LNCaP clone FGC (cell line): ENCODE results near the gene NYNRIN.

Experiments used
- DNase-seq: peaks from one replicate; pipeline ENCODE4 v3.0.0-alpha.2; 2011; ENCODE audit warnings: low read depth
- H3K4me3 ChIP-seq: 2 replicates; pipeline ENCODE4 v1.5.1; 2011; ENCODE audit warnings: mild to moderate bottlenecking, low read depth, low read length, control low read depth
- TF ChIP-seq, protein P1 (sequence below): IDR thresholded peaks from 2 replicates; pipeline ENCODE4 v1.5.1; 2012; ENCODE audit warnings: mild to moderate bottlenecking; ENCODE audit not compliant: control insufficient read depth, insufficient read depth; ENCODE audit errors: extremely low read depth

The NYNRIN gene

DNA sequence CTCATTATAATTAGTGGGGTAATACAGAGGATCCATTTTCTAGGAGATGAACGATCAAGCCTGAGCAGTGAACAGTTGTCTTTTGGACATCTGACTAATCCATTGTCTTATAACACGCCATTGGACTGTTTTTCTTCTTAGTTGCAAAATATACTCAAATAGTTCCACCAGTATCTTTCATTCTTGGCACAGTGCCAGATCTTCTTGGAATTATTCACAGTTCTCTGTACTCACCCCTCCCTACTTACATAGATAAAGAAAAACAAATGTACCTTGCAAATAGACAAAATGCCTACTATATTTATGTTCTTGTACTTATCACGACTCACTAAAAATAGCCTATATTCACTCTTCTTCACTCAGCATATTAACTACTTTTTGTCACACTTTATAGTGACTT lies 26.9 kb downstream of the NYNRIN start:
- no peak for DNase-seq
- TF ChIP-seq, protein P1, sequence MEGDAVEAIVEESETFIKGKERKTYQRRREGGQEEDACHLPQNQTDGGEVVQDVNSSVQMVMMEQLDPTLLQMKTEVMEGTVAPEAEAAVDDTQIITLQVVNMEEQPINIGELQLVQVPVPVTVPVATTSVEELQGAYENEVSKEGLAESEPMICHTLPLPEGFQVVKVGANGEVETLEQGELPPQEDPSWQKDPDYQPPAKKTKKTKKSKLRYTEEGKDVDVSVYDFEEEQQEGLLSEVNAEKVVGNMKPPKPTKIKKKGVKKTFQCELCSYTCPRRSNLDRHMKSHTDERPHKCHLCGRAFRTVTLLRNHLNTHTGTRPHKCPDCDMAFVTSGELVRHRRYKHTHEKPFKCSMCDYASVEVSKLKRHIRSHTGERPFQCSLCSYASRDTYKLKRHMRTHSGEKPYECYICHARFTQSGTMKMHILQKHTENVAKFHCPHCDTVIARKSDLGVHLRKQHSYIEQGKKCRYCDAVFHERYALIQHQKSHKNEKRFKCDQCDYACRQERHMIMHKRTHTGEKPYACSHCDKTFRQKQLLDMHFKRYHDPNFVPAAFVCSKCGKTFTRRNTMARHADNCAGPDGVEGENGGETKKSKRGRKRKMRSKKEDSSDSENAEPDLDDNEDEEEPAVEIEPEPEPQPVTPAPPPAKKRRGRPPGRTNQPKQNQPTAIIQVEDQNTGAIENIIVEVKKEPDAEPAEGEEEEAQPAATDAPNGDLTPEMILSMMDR = no peak
- H3K4me3 ChIP-seq = no peak overlapping the region

DNA sequence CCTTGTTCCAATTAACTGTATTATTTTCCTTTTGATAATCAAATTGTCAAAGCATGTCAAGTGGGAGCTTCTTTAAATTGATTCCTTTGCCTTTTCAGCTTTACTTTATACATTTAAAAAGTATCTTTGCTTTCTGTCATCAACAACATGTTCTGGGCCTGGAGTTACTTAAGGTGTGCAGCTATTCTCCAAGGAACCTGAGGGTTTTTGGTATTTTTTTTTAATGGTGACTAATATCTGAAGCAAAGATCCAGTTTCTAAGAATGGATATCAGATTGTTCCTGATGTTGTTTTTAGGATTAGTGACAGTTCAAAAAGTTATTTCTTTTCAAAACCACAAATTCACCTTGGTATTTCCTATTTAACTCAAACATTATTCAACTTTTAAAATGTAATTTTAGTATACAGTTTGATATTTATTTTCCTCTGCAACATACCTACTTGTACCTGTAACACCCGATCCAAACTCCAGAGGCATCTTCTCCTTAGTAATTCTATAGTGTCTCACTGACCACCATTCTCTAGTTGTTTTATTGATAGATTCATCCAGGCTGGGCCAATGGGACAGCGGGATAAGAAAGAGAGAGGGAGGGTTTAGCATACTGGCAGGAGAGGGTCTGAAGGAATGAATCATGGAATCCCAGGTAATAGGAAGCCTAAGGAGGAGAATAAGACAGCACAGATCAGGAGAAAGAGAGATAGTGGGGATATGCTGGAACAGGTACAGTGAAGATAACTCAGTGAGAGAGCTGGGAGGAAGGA lies 27.5 kb downstream of the NYNRIN start:
- DNase-seq = no peak
- TF ChIP-seq, protein P1 = no peak
- no peak overlapping the region for H3K4me3 ChIP-seq

DNA sequence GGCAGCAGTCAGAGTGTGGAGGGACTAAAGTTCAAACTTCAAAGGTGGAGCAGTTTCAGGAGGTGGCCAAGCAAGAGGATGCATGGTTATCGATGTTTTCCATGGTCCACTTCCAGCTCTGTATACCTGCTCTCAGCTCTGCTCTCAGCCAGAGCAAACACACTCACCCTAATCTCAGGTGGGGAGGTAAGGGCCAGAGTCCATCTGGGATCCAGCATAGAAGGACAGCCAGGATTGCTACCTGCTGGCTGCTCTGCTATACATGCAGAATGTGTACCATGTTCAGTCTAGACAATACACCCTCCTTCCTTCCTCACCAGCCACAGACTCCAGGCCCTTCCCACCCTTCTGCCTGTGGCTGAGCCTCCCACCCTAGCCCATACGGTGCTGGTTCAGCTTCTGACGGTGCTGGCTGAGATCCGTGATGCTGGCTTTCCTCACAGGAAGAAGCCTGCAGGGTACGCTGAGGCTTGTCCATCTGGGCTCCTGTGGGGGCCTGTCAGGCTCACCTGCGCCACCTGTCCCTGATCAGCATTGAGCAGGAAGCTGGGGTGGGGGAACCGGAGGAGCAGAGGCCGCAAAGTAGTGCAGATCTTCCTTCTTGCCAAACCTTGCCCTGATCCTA lies 28.2 kb downstream of the NYNRIN start:
- H3K4me3 ChIP-seq = no peak overlapping the region
- TF ChIP-seq, protein P1 = no peak
- DNase-seq = no peak

DNA sequence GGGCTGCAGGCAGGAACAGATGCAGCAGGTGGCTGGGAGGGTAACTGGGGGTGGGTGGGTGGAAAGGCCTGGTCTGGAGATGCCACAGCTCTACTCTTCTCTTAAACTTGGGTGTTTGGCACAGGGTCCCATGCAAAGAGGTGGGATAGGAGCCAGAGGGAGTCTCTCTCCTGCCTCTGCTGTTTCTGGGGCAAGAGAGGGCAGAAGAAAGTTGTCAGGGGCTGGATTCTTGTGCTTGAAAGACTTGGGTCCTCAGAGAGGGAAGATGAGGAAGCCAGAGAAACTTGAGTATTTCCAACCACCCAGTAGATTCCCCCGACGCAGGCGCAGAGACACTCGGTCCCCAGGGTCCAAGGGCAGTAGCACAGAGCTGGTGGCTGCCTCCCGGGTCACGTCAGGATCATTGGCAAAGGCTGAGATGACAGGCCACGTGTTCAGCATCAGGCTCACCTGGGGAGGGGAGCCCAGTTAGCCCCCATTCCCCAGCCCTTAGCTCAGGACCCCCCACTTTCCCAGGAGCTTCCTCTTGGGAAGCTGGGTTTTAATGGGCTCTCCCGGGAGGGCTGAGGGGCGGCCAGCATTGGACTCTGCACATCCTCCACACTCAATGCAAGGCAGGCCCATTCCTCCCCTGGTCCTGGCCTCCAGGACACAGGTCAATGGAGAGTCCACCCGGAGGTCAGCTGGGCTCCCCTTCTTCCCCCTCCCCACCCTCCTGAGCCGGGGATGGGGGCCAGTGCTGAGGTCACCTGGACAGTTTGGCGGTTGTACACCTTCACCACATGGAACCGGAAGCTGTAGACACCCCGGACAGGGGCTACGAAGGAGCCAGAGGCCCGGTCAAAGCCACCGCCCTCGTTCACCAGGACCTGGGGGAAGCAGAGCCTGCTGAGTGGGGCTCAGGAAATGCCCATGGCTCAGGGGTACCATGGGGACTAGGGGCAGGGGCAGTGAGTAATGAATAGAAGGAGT lies 29.0 kb downstream of the NYNRIN start:
- TF ChIP-seq, protein P1 = no peak
- DNase-seq = no peak
- H3K4me3 ChIP-seq = no peak overlapping the region

DNA sequence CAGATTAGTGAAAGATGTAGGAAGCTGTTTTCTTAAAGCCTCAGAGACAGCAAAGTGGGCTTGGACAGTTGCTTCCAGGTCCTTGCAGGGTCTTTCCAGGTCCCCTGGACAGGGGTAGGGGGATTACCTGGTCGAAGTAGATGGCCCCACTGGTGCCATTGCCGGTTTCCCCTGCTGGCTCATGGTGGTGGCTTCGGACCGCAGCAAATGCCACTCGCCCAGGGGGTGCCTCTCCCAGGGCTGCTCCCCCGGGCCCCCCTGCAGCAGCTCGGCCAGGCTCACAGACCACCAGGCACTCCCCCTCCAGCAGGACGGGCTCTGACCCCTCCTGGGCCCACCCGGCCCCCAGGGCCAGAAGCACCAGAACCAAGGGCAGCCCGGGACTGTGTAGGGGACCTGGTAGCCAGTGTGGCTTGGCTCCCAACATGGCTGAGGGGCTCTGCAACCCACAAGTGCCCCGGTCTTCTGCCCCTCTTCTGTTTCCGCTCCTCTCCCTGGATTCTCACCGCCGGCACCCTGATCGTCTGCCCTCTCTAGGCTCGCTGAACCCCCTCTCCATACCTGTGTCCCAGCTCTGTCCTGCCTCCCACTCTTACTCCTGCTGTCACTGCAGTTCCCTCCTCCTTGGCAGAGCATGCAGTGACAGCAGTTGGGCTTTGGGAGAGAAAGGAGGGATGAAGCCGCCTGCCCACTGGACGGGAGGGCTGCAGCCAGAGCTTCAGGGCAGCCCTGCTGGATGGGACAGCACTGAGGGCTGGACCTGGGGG lies 30.0 kb downstream of the NYNRIN start:
- peak overlapping the region; percentile 82 for H3K4me3 ChIP-seq
- TF ChIP-seq, protein P1 = no peak
- no peak for DNase-seq
